GM18870 (cell line): ENCODE measurements around the gene AOAH.
"Not testable (repeated sequence)": the region's sequence is repeated elsewhere in the genome, so short reads cannot be mapped to it uniquely, and the experiment has no call there.

ENCODE experiments used
- ATAC-seq: cut with Tn5 transposase; IDR thresholded peaks from one replicate; pipeline ENCODE4 v1.9.1; 2021; ENCODE audit warnings: moderate library complexity; ENCODE audit not compliant: unreplicated experiment

The AOAH gene

GRCh38 chr7:36515847-36516246, 208.4 kb downstream of the AOAH start:
- no peak for ATAC-seq

GRCh38 chr7:36514289-36515243, 209.7 kb downstream of the AOAH start:
- ATAC-seq, result no peak

GRCh38 chr7:36513393-36513792, 210.9 kb downstream of the AOAH start:
- no peak for ATAC-seq

GRCh38 chr7:36512616-36513015, 211.7 kb downstream of the AOAH start:
- no peak for ATAC-seq

- ATAC-seq, result no peak
These were observed 214.3 kb downstream of the AOAH start for GRCh38 chr7:36509962-36510361.

GRCh38 chr7:36507475-36508440, 216.5 kb downstream of the AOAH start:
- no peak for ATAC-seq

- ATAC-seq, result no peak
These were observed 217.5 kb downstream of the AOAH start for GRCh38 chr7:36506820-36507219.

- ATAC-seq, result no peak
These were observed 218.0 kb downstream of the AOAH start for GRCh38 chr7:36506130-36506798.

- not testable (repeated sequence) for ATAC-seq
These were observed 219.7 kb downstream of the AOAH start for GRCh38 chr7:36504617-36505016.

GRCh38 chr7:36504216-36504615, 220.1 kb downstream of the AOAH start:
- ATAC-seq, result not testable (repeated sequence)

- no peak for ATAC-seq
These were observed 226.5 kb downstream of the AOAH start for GRCh38 chr7:36497775-36498174.

- not testable (repeated sequence) for ATAC-seq
These were observed 227.1 kb downstream of the AOAH start for GRCh38 chr7:36497176-36497575.

GRCh38 chr7:36496576-36496975, 227.7 kb downstream of the AOAH start:
- ATAC-seq, result no peak

GRCh38 chr7:36491317-36491716, 233.0 kb downstream of the AOAH start:
- no peak for ATAC-seq

- ATAC-seq, result no peak
These were observed 233.9 kb downstream of the AOAH start for GRCh38 chr7:36490419-36490830.

- not testable (repeated sequence) for ATAC-seq
These were observed 235.6 kb downstream of the AOAH start for GRCh38 chr7:36488672-36489071.

- ATAC-seq, result no peak
These were observed 236.4 kb downstream of the AOAH start for GRCh38 chr7:36487756-36488336.

- ATAC-seq, result no peak
These were observed 238.0 kb downstream of the AOAH start for GRCh38 chr7:36486336-36486735.

- ATAC-seq, result no peak
These were observed 240.0 kb downstream of the AOAH start for GRCh38 chr7:36484265-36484664.

- ATAC-seq, result not testable (repeated sequence)
These were observed 240.4 kb downstream of the AOAH start for GRCh38 chr7:36483853-36484252.
